ENCODE measurements around the gene MMP2.

DNA sequence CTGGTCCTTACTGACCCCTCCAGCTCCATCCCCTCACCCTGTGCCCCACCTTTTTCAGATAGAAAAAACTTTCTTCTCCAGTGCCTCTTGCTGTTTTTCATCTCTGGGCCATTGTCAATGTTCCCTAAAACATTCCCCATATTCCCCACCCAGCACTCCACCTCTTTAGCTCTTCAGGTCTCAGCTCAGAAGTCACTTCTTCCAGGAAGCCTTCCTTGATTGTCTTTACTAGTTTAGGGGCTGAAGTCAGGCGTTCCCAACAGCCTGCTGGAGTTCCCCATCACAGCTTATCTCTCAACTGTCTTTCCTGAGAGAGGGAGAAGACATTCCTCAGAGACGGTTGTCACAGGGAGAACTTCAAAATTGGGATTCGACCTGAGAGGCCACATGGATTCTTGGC lies 1.3 kb upstream of the MMP2 start:
- TF ChIP-seq, protein P1, sequence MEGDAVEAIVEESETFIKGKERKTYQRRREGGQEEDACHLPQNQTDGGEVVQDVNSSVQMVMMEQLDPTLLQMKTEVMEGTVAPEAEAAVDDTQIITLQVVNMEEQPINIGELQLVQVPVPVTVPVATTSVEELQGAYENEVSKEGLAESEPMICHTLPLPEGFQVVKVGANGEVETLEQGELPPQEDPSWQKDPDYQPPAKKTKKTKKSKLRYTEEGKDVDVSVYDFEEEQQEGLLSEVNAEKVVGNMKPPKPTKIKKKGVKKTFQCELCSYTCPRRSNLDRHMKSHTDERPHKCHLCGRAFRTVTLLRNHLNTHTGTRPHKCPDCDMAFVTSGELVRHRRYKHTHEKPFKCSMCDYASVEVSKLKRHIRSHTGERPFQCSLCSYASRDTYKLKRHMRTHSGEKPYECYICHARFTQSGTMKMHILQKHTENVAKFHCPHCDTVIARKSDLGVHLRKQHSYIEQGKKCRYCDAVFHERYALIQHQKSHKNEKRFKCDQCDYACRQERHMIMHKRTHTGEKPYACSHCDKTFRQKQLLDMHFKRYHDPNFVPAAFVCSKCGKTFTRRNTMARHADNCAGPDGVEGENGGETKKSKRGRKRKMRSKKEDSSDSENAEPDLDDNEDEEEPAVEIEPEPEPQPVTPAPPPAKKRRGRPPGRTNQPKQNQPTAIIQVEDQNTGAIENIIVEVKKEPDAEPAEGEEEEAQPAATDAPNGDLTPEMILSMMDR (IDR thresholded peaks at IDR 0.05): no peak
- TF ChIP-seq EP300 (IDR thresholded peaks at IDR 0.05): no peak
- TF ChIP-seq POLR2AphosphoS5 (IDR thresholded peaks at IDR 0.05): no peak
